ENCODE data around the gene AP3D1. TPM values are rescaled to one million over a fixed set of nuclear protein-coding genes. Genes with fewer than 3 reads are reported as not detected.
A peak's percentile ranks its signal among the peaks of the same experiment; 100 is the strongest.

AP3D1 gene
- total and polyA plus RNA-seq, 11 donors: 63.1 to 124 (median 103) TPM

DNA sequence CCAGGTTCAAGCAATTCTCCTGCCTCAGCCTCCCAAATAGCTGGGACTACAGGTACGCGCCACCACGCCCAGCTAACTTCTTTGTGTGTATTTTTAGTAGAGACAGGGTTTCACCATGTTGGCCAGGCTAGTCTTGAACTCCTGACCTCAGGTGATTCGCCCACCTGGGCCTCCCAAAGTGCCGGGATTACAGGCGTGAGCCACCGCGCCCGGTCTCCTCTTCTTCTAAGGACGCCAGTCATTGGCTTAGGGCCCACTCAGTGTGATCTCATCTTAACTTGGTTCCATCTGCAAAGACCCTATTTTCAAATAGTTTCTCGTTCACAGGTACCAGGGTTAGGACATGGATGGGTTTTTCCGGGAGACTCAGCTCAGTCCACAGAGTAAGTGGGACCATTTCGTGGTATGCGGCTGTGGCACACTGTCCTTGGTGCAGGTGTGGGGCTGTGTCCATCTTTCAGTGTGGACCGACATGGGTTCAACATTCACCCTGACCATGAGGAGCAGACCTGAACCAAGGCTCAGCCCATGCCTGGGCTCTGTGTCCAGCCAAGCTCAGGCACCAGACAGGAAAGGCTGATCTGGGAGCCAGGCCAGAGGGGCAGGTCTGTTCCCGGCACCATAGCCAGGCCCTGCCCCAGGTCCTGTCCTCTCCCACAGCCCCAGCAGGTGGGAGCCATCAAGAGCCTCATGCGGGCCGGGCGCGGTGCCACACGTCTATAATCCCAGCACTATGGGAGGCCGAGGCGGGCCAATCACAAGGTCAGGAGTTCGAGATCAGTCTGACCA, 97.6 kb downstream of the AP3D1 start:
- Histone ChIP-seq H3K4me3 (no peak overlapping the region), H3K9me3 (no peaks in the 10 kb centered on the region), H3K27ac (peak overlapping the region; percentile 10 to 100 (median 72)), H3K27me3 (no peaks in the 10 kb centered on the region), H3K36me3 (peaks cover 0 to 8% (median 0%) of the 10 kb centered on the region in 9 donors), H3K4me1 (peaks cover 9 to 73% (median 50%) of the 10 kb centered on the region in 12 donors)
- intact Hi-C loops (cut with DNase I): loop anchor here in 1 of 10 donors (10.0 kb wide), 1 partner anchor 779 kb away; the partner anchor contains the start of gene FAM174C
- no peak for TF ChIP-seq POLR2A (IDR thresholded peaks at IDR 0.05)
- TF ChIP-seq, protein P1, sequence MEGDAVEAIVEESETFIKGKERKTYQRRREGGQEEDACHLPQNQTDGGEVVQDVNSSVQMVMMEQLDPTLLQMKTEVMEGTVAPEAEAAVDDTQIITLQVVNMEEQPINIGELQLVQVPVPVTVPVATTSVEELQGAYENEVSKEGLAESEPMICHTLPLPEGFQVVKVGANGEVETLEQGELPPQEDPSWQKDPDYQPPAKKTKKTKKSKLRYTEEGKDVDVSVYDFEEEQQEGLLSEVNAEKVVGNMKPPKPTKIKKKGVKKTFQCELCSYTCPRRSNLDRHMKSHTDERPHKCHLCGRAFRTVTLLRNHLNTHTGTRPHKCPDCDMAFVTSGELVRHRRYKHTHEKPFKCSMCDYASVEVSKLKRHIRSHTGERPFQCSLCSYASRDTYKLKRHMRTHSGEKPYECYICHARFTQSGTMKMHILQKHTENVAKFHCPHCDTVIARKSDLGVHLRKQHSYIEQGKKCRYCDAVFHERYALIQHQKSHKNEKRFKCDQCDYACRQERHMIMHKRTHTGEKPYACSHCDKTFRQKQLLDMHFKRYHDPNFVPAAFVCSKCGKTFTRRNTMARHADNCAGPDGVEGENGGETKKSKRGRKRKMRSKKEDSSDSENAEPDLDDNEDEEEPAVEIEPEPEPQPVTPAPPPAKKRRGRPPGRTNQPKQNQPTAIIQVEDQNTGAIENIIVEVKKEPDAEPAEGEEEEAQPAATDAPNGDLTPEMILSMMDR (IDR thresholded peaks at IDR 0.05): no peak
- WGBS, 4 donors: 70 to 77% (median 72%) methylated on average over 20 to 24 of the region's 24 CpGs
- peak; percentile 78 to 89 (median 86) for DNase-seq
- peak; percentile 6 to 42 (median 18) for ATAC-seq

DNA sequence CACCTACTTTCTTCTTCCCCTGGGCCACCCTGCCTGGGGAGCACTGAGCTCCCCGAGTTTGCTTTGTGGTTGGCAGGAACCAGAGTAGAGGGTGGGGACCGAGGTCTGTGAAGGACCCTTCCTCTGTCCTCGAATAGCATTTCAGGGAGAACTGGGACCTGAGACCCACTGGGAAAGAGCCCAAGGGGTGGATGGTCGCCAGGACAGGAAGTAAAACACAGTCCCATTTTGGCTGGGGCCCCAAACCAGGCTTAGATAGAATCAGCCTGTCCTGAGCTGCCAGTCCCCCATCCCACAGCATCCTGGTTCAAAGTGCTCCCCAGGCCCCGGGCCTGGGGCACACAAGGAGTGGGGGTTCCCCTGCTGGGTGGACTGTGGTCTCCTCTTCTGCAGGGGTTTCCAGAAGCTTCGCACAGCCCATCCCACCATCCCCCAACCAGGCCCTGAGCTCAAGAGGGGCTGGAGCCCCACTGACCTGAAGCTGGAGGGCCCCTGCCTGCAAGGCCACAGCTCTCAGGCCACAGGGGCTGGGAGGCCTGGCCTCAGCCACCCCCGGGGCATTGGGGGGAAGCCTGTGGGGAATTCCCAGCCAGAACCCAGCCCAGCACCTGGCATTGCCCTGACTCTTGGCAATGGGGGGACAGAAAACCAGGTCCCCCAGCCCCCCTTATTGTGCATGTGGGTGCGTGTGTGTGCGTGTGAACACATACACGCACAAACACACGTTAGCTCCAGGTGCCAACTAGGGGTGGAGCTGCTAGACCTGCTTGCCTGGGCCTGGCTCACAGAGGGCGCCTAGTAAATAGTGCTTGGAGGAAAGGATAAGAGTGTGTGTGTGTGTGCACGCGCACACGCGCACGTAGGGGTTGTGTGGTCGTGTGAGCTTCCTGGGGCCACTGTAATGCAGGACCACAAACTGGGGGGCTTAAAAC, 99.3 kb downstream of the AP3D1 start:
- 45 to 62% (median 50%) methylated on average over 15 to 18 of the region's 18 CpGs for WGBS, 4 donors
- no peaks in the 10 kb centered on the region for H3K9me3 ChIP-seq
- no peaks in the 10 kb centered on the region for H3K27me3 ChIP-seq
- peaks cover 0 to 12% (median 3%) of the 10 kb centered on the region in 9 donors for H3K36me3 ChIP-seq
- intact Hi-C loops (cut with DNase I): loop anchor here in 2 of 10 donors (1.0 to 10.0 kb wide), 2 partner anchors 9 to 777 kb away; partner anchors contain the start of gene FAM174C (in 1 of the 2)
- peaks cover 21 to 76% (median 64%) of the 10 kb centered on the region in 12 donors for H3K4me1 ChIP-seq
- peak overlapping the region; percentile 83 to 99 (median 95) for H3K27ac ChIP-seq
- DNase-seq (peak in 4 of 5 donors; percentile 70 to 81 (median 72)), ATAC-seq (no peak)
- TF ChIP-seq, protein P1 (IDR thresholded peaks at IDR 0.05): no peak
- H3K4me3 ChIP-seq: peak overlapping the region in 11 of 12 donors; percentile 71 to 99 (median 94)

DNA sequence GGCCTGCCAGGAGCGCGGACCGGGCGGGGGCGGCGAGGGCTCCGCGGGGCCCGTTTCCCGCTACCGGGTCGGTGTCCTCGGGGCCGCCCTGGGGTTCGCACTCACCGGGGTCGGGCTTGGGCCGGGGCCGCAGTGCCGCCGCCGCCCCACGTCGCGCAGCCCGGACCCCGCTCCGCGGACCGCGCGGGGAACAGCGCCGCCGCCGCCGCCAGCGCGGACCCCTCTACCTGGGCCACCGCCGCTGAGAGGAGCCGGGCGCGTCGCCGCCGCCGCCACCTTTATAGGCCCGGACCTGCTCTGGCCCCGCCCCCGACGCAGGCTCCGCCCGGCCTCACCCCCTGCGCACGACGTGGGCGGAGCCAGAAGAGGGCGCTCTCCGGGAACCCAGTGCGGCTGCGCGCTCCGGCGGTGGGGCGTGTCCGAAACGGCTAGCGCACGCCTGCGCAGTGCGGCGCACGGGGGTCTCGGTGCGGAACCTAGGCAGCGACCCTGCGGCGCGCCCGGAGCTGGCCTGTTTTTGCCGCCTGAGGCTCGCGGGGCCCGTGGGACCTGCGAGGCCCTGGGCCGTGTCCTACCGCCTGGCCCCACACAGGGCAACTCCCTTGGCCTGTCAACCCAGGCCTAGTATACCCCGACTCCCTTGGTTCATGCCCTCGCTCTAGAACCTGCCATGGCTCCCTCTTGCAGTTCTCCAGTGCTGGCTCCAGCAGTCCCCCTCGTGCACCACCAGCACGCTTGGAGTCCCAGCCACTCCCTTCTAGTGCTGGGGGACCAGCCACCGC, 100.2 kb downstream of the AP3D1 start, which contains the start of gene MKNK2:
TSS of gene MKNK2 (minus strand) at position 254 of the 782 bp plus-strand sequence. CDS start 393 bp downstream, outside the sequence.
- 2 to 33% (median 2%) methylated on average over 3 to 93 of the region's 93 CpGs for WGBS, 4 donors
- intact Hi-C loops (cut with DNase I): loop anchor here in 2 of 10 donors (1.0 to 10.0 kb wide), 2 partner anchors 10 to 776 kb away; partner anchors contain the start of gene FAM174C (in 1 of the 2)

More for the DNA sequence above, 100.2 kb downstream of the AP3D1 start, which contains the start of gene MKNK2:
- Histone ChIP-seq H3K4me3 (peak within 1 kb of the TSS; percentile 71 to 99 (median 95)), H3K27ac (peak within 1 kb of the TSS; percentile 83 to 99 (median 96)), H3K4me1 (peaks cover 24 to 79% (median 66%) of the 10 kb centered on the region in 12 donors), H3K36me3 (peaks cover 0 to 20% (median 8%) of the 10 kb centered on the region in 9 donors), H3K27me3 (no peaks in the 10 kb centered on the region), H3K9me3 (no peaks in the 10 kb centered on the region)
- TF ChIP-seq, protein P1 (IDR thresholded peaks at IDR 0.05): peak; percentile 48 to 80 (median 63)
- peak; percentile 99 for TF ChIP-seq POLR2A (IDR thresholded peaks at IDR 0.05)
- ATAC-seq (peak; percentile 53 to 78 (median 70)), DNase-seq (peak; percentile 94 to 98 (median 94))

Other genes starting within 250 kb of the AP3D1 start
- 1 to 10 TPM; 1.2 to 5.1 (median 1.9) TPM for gene ADAT3, start 246.2 kb downstream of the AP3D1 start, total RNA-seq
- gene ADAT3, start 246.2 kb downstream of the AP3D1 start, polyA plus RNA-seq: 1 to 10 TPM; 1.6 to 3.1 TPM
- 10 to 100 TPM; 13.5 to 38.8 (median 19.1) TPM for gene SCAMP4, start 246.2 kb downstream of the AP3D1 start, total RNA-seq
- 10 to 100 TPM; 15.4 to 28.3 TPM for gene SCAMP4, start 246.2 kb downstream of the AP3D1 start, polyA plus RNA-seq
- 10 to 100 TPM; 18.2 to 42.7 (median 24.6) TPM for gene CSNK1G2, start 210.4 kb downstream of the AP3D1 start, total RNA-seq
- 10 to 100 TPM; 24.3 to 41.7 TPM for gene CSNK1G2, start 210.4 kb downstream of the AP3D1 start, polyA plus RNA-seq
- 10 to 100 TPM; 47.3 to 81.8 (median 52.6) TPM for gene BTBD2, start 135.9 kb downstream of the AP3D1 start, total RNA-seq
- 10 to 100 TPM; 39.4 to 46.2 TPM for gene BTBD2, start 135.9 kb downstream of the AP3D1 start, polyA plus RNA-seq
- gene MKNK2, start 100.3 kb downstream of the AP3D1 start, total RNA-seq: 100 to 1,000 TPM; 129 to 318 (median 155) TPM
- 100 to 1,000 TPM; 110 to 197 TPM for gene MKNK2, start 100.3 kb downstream of the AP3D1 start, polyA plus RNA-seq
- gene MOB3A, start 55.2 kb downstream of the AP3D1 start, total RNA-seq: 10 to 100 TPM; 10.8 to 32.3 (median 16.7) TPM
- 10 to 100 TPM in 1 of 2 donors, 1 to 10 TPM in 1; 7.1 to 18.6 TPM for gene MOB3A, start 55.2 kb downstream of the AP3D1 start, polyA plus RNA-seq
- gene IZUMO4, start 54.7 kb downstream of the AP3D1 start, total RNA-seq: 1 to 10 TPM in 8 of 9 donors, not detected in 1; 1.7 to 6.2 (median 2.3) TPM
- gene IZUMO4, start 54.7 kb downstream of the AP3D1 start, polyA plus RNA-seq: 1 to 10 TPM; 4.4 to 5.8 TPM
- 10 to 100 TPM in 6 of 9 donors, 1 to 10 TPM in 3; 5.2 to 24.0 (median 10.8) TPM for gene DOT1L, start 12.4 kb upstream of the AP3D1 start, total RNA-seq
- gene DOT1L, start 12.4 kb upstream of the AP3D1 start, polyA plus RNA-seq: 10 to 100 TPM in 1 of 2 donors, 1 to 10 TPM in 1; 5.7 to 22.4 TPM
- 10 to 100 TPM; 44.6 to 63.2 (median 46.5) TPM for gene PLEKHJ1, start 84.8 kb upstream of the AP3D1 start, total RNA-seq
- 10 to 100 TPM; 80.9 to 89.7 TPM for gene PLEKHJ1, start 84.8 kb upstream of the AP3D1 start, polyA plus RNA-seq
- gene SF3A2, start 85.3 kb upstream of the AP3D1 start, total RNA-seq: 10 to 100 TPM; 19.2 to 43.9 (median 28.6) TPM
- gene SF3A2, start 85.3 kb upstream of the AP3D1 start, polyA plus RNA-seq: 10 to 100 TPM; 22.7 to 29.5 TPM
- under 1 TPM in 5 of 9 donors, not detected in 4; 0.32 to 0.81 (median 0.57) TPM for gene AMH, start 97.8 kb upstream of the AP3D1 start, total RNA-seq
- 1 to 10 TPM in 1 of 2 donors, under 1 TPM in 1; 0.10 to 1.1 TPM for gene AMH, start 97.8 kb upstream of the AP3D1 start, polyA plus RNA-seq
- under 1 TPM in 1 of 9 donors, not detected in 8; 0.25 TPM for gene JSRP1, start 104.9 kb upstream of the AP3D1 start, total RNA-seq
- gene JSRP1, start 104.9 kb upstream of the AP3D1 start, polyA plus RNA-seq: under 1 TPM in 1 of 2 donors, not detected in 1; 0.34 TPM
- gene PEAK3, start 130.6 kb upstream of the AP3D1 start, total RNA-seq: 1 to 10 TPM in 2 of 9 donors, under 1 TPM in 7; 0.11 to 1.6 (median 0.48) TPM
- gene PEAK3, start 130.6 kb upstream of the AP3D1 start, polyA plus RNA-seq: under 1 TPM; 0.21 to 0.23 TPM
- gene LINGO3, start 156.6 kb upstream of the AP3D1 start, total RNA-seq: under 1 TPM in 1 of 9 donors, not detected in 8; 0.50 TPM
- not detected for gene LINGO3, start 156.6 kb upstream of the AP3D1 start, polyA plus RNA-seq
- gene LSM7, start 177.0 kb upstream of the AP3D1 start, total RNA-seq: 10 to 100 TPM; 33.8 to 79.1 (median 41.0) TPM
- gene LSM7, start 177.0 kb upstream of the AP3D1 start, polyA plus RNA-seq: 100 to 1,000 TPM; 187 to 213 TPM
- gene SPPL2B, start 177.1 kb upstream of the AP3D1 start, total RNA-seq: 10 to 100 TPM; 17.6 to 30.9 (median 21.6) TPM
- 10 to 100 TPM; 18.9 to 31.2 TPM for gene SPPL2B, start 177.1 kb upstream of the AP3D1 start, polyA plus RNA-seq
- under 1 TPM in 1 of 9 donors, not detected in 8; 0.09 TPM for gene TMPRSS9, start 208.7 kb upstream of the AP3D1 start, total RNA-seq
- gene TMPRSS9, start 208.7 kb upstream of the AP3D1 start, polyA plus RNA-seq: under 1 TPM in 1 of 2 donors, not detected in 1; 0.19 TPM